ENCODE data around the gene MOSPD2.

Gene MOSPD2

DNA sequence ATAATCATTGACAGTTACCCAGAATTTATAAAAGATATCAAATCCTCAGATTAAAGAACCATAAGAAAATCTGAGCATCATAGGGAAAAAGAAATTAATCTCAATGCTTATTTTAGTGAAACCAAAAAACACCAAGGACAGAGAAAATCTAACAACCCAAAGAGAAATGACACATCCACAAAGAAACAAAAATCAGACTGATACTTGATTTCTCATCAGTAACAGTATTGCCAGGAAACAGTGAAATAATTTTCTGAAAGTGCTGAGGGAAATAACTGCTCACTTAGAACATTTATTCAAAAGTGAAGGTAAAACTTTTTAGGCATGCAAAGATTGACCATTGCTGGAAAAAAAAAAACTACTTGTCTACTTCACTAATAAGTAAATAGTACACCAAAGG, 10.6 kb downstream of the MOSPD2 start:
- TF ChIP-seq, protein P1, sequence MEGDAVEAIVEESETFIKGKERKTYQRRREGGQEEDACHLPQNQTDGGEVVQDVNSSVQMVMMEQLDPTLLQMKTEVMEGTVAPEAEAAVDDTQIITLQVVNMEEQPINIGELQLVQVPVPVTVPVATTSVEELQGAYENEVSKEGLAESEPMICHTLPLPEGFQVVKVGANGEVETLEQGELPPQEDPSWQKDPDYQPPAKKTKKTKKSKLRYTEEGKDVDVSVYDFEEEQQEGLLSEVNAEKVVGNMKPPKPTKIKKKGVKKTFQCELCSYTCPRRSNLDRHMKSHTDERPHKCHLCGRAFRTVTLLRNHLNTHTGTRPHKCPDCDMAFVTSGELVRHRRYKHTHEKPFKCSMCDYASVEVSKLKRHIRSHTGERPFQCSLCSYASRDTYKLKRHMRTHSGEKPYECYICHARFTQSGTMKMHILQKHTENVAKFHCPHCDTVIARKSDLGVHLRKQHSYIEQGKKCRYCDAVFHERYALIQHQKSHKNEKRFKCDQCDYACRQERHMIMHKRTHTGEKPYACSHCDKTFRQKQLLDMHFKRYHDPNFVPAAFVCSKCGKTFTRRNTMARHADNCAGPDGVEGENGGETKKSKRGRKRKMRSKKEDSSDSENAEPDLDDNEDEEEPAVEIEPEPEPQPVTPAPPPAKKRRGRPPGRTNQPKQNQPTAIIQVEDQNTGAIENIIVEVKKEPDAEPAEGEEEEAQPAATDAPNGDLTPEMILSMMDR (IDR thresholded peaks at IDR 0.05) = no peak

DNA sequence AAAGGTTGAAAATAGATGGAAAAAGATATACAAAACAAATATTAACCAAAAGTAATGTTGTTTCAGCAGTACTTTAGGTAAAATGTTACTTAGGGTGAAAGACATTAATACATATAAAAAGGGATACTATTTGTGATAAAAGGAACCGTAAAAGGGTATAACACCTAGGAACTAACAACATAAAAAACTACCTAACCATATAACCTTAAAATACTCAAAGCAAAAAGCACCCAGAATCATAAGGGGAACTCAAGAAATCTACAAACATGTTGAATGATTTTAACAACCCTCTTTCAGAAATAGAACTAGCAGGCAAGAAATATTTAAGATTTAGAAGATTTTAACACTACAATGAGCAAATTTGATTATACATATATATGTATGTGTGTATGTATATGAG, 11.5 kb downstream of the MOSPD2 start:
- TF ChIP-seq, protein P1 (IDR thresholded peaks at IDR 0.05) = no peak

GRCh38 chrX:14886252-14886651, 13.0 kb downstream of the MOSPD2 start:
- TF ChIP-seq, protein P1 (IDR thresholded peaks at IDR 0.05) = no peak

DNA sequence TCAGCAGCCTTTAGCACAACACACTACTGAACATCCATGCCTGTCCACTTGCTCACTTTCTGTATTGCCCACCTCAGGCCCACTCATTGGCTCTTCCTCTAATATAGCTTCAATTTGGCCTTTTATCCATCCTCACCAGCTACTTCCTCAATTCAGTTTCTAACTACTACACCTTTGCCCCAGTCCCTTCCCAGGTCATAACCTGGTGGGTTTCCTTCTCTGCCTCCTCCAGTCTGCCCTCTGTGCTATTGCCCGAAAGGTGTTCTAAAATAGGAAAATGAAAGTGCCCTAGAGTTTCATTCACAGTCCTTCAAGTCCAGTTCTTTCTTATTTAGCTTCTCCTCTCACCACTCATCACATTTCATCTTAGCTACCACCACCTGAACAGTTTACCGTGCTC, 23.1 kb downstream of the MOSPD2 start:
- TF ChIP-seq, protein P1 (IDR thresholded peaks at IDR 0.05) = no peak

DNA sequence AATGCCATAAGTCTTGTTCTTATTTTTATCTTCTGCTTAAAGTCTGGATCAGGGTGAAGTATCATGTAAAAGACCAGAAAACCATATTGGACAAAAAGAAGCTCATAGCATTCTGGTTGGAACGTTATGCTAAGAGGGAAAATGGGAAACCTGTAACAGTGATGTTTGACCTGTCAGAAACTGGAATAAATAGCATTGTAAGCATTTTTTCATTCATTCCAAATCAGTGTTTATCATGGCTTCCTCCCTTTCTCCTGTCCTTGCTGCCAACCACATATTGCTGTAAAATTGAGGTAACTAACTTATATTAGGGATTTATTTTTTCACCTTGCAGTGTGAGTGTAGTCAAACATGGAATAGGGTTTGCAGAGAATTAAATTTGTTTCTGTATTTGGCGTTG, 23.8 kb downstream of the MOSPD2 start:
- TF ChIP-seq, protein P1 (IDR thresholded peaks at IDR 0.05) = no peak

GRCh38 chrX:14899607-14900006, 26.4 kb downstream of the MOSPD2 start:
- TF ChIP-seq, protein P1 (IDR thresholded peaks at IDR 0.05) = no peak

GRCh38 chrX:14902537-14902936, 29.3 kb downstream of the MOSPD2 start:
- TF ChIP-seq, protein P1 (IDR thresholded peaks at IDR 0.05) = no peak

DNA sequence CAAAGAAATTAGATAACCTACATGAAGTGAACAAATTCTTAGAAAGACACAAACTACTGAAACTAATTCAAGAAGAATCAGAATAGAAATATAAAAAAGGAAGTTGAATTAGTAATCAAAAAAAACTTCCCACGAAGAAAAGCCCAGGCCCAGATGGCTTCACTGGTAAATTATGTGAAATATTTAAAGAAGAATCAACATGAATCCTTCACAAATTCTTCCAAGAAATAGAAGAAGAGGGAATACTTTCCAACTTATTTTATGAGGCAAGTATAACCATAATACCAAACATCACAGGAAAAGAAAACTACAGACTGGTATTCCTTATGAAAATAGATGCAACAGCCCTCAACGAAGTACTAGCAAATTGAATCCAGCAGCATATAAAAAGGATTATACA, 30.7 kb downstream of the MOSPD2 start:
- TF ChIP-seq, protein P1 (IDR thresholded peaks at IDR 0.05) = no peak

Data from LNCAP (cell line).